Breast epithelium (tissue), 4 donors: ENCODE data around the gene PLOD3. TPM values are rescaled to one million over a fixed set of nuclear protein-coding genes. Genes with fewer than 3 reads are reported as not detected.
"Not testable (repeated sequence)": the region's sequence is repeated elsewhere in the genome, so short reads cannot be mapped to it uniquely, and the experiment has no call there.

Experiments used
- DNase-seq, 2 donors: peaks; one replicate each; pipeline ENCODE4 v3.0.0-alpha.2; 2019; ENCODE audit warnings: low spot score in 2 of 2
- H3K27ac ChIP-seq, 2 donors: fragments of 200-600 bp; sonication (generic) in 1 of 2; one replicate each; pipeline ENCODE4 v1.5.1; 2016 to 2019; ENCODE audit warnings: mild to moderate bottlenecking in 1 of 2
- H3K27me3 ChIP-seq, 2 donors: fragments of 200-600 bp; sonication (generic) in 1 of 2; one replicate each; pipeline versions ENCODE4 v1.5.1 to v1.6.0; 2017 to 2019; ENCODE audit warnings: control low read depth in 1 of 2, mild to moderate bottlenecking in 1 of 2
- H3K36me3 ChIP-seq: fragments of 200-600 bp; one replicate; pipeline ENCODE4 v1.5.1; 2019
- H3K4me1 ChIP-seq, 2 donors: fragments of 200-600 bp; sonication (generic); one replicate each; pipeline ENCODE4 v1.5.1; 2016 to 2019; ENCODE audit warnings: control low read depth in 1 of 2
- H3K4me3 ChIP-seq, 3 donors: fragments of 200-600 bp; sonication (generic); 1 replicate in 2 of 3; 2 replicates in 1 of 3; pipeline ENCODE4 v1.5.1; 2016 to 2019; ENCODE audit warnings: mild to moderate bottlenecking in 3 of 3, moderate library complexity in 2 of 3
- H3K9me3 ChIP-seq, 2 donors: fragments of 200-600 bp; sonication (generic) in 1 of 2; one replicate each; pipeline ENCODE4 v1.5.1; 2016 to 2019; ENCODE audit warnings: control low read depth in 1 of 2
- CTCF ChIP-seq, 3 donors: fragments of 450-650 bp; IDR thresholded peaks; one replicate each; pipeline ENCODE4 v1.5.1; 2016 to 2017; ENCODE audit warnings: antibody characterized with exemption in 3 of 3, mild to moderate bottlenecking in 3 of 3, moderate library complexity in 3 of 3
- POLR2A ChIP-seq: fragments of 450-650 bp; IDR thresholded peaks from one replicate; pipeline ENCODE4 v1.6.1; 2016; ENCODE audit warnings: antibody characterized with exemption, mild to moderate bottlenecking, moderate library complexity
- POLR2AphosphoS5 ChIP-seq, 3 donors: sonication (generic); formaldehyde crosslinking; IDR thresholded peaks; one replicate each; pipeline ENCODE4 v1.6.1; 2017; ENCODE audit warnings: antibody characterized with exemption in 3 of 3
- intact Hi-C: fragments of 100-400 bp; cut with DNase I; formaldehyde crosslinking; loops from one replicate; pipeline ENCODE4 v1.15.1; 2023; ENCODE audit warnings: low total_unique reads
- total RNA-seq, 3 donors: library from RNA; depleted of rRNA; stranded (reverse); fragments of >200 nt; gene quantifications; one replicate each; pipeline ENCODE4 v1.1.0, GENCODE V29; 2016

Gene PLOD3
- total RNA-seq, 3 donors from 2014 or later = 23.9 to 46.2 (median 43.2) TPM

DNA sequence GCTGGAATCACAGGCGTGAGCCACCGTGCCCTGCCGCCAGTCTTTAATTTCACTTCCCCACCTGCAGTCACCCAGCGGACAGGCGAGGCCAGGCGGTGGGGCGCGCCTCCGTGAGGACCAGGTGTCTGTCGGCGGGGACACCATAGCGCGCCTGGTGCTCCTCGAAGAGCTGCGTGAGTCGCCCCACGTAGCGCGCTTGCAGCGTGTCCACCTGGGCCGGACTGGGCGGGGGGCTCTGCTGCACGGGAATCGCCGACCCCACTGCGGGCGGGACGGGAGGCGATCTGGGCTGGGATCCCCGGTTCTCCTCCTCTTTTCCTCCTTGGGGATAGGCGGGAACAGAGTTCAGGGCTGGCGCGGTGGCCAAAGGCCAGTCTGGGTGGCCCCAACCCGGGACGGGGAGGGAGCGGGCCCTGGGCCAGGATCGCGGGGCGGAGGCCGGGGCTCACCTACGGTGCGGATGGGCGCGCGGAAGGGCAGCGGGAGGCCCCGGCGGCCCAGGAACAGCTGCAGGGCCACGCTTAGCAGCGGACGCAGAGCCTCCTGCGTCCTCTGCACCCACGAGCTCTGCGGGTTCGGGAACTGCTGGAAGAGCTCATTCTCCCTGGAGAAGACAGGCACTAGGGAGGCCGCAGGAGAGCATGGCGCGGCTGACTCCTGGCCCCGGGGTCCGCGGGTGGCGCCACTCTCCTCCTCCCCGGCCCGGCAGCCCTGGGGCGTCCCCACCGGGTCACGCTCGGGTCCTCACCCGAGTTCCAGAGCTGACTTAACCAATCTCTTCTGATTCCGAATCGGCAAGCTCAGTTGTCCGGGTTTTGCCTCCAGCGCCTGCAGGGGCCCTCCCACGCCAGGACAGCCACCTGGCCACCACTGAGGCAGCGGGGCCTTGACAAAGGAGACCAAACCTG lies 15.4 kb downstream of the PLOD3 start:
- TF ChIP-seq POLR2A = no peak
- TF ChIP-seq CTCF (IDR thresholded peaks at IDR 0.05) = no peak
- TF ChIP-seq POLR2AphosphoS5 (IDR thresholded peaks at IDR 0.05) = no peak
- Histone ChIP-seq H3K9me3 (no peaks in the 10 kb centered on the region), H3K4me1 (no peaks in the 10 kb centered on the region), H3K36me3 (no peaks in the 10 kb centered on the region), H3K4me3 (peak overlapping the region in 2 of 3 donors; percentile 33 to 59), H3K27ac (no peak overlapping the region), H3K27me3 (peaks cover 0 to 41% of the 10 kb centered on the region in 2 donors)
- no peak for DNase-seq
- intact Hi-C loops = loop anchor here (10.0 kb wide), 1 partner anchor 53 kb away; no protein-coding TSS in a partner anchor

GRCh38 chr7:101200862-101201599 lies 16.4 kb downstream of the PLOD3 start, which contains the start of gene MOGAT3:
Gene MOGAT3 (minus strand): TSS chr7:101201036. CDS start chr7:101200854, 182 bp downstream.
- Histone ChIP-seq H3K27me3 (peaks cover 0 to 41% of the 10 kb centered on the region in 2 donors), H3K27ac (no peak within 1 kb of the TSS), H3K36me3 (no peaks in the 10 kb centered on the region), H3K4me1 (no peaks in the 10 kb centered on the region), H3K9me3 (no peaks in the 10 kb centered on the region), H3K4me3 (peak within 1 kb of the TSS in 2 of 3 donors; percentile 33 to 59)
- no peak for DNase-seq
- TF ChIP-seq POLR2A (no peak), CTCF (IDR thresholded peaks at IDR 0.05) (no peak), POLR2AphosphoS5 (IDR thresholded peaks at IDR 0.05) (no peak)
- intact Hi-C loops = loop anchor here (10.0 kb wide), 1 partner anchor 54 kb away; no protein-coding TSS in a partner anchor

GRCh38 chr7:101200504-101200861 lies 16.9 kb downstream of the PLOD3 start:
- Histone ChIP-seq H3K27me3 (peaks cover 0 to 45% of the 10 kb centered on the region in 2 donors), H3K4me1 (no peaks in the 10 kb centered on the region), H3K9me3 (no peaks in the 10 kb centered on the region), H3K36me3 (no peaks in the 10 kb centered on the region), H3K4me3 (no peak overlapping the region), H3K27ac (no peak overlapping the region)
- TF ChIP-seq CTCF (IDR thresholded peaks at IDR 0.05) (no peak), POLR2A (no peak), POLR2AphosphoS5 (IDR thresholded peaks at IDR 0.05) (no peak)
- no peak for DNase-seq
- intact Hi-C loops = loop anchor here (10.0 kb wide), 1 partner anchor 54 kb away; no protein-coding TSS in a partner anchor

- not testable (repeated sequence) for DNase-seq, H3K27ac ChIP-seq
- H3K27me3 ChIP-seq = peaks cover 0 to 45% of the 10 kb centered on the region in 2 donors
Measured at GRCh38 chr7:101199522-101199921, 17.9 kb downstream of the PLOD3 start.

DNA sequence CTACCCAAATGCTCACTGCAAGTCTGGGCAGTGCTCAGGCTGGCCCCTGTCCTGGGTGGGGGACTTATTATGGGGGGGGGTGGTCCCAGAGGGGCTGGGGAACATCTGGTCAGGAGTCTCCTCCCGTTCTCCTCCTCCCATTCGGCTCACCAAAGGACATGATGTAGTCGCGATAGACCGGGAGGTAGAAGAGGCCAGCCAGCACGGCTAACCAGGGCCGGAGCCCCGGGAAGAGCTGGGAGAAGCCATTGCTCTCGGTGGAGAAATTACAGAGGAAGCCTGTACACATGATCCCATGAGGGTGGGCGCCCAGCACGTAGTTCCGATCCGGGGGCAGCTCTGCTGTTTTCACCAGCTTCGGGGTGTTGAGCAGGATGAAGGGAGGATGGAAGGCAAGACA lies 18.9 kb downstream of the PLOD3 start:
- no peak for DNase-seq
- no peak overlapping the region for H3K27ac ChIP-seq
- intact Hi-C loops = no loop called here
- H3K4me1 ChIP-seq = no peaks in the 10 kb centered on the region
- no peaks in the 10 kb centered on the region for H3K9me3 ChIP-seq
- TF ChIP-seq CTCF (IDR thresholded peaks at IDR 0.05) = no peak
- TF ChIP-seq POLR2A = no peak
- no peak for TF ChIP-seq POLR2AphosphoS5 (IDR thresholded peaks at IDR 0.05)
- H3K27me3 ChIP-seq = peaks cover 0 to 45% of the 10 kb centered on the region in 2 donors
- H3K36me3 ChIP-seq = no peaks in the 10 kb centered on the region
- no peak overlapping the region for H3K4me3 ChIP-seq

More at GRCh38 chr7:101199522-101199921, 17.9 kb downstream of the PLOD3 start:
- H3K36me3 ChIP-seq, intact Hi-C loops, H3K4me1 ChIP-seq, H3K9me3 ChIP-seq, H3K4me3 ChIP-seq: not testable (repeated sequence)
